Sigmoid colon (tissue), 7 donors: ENCODE results near the gene ITPRIPL2. TPM values are rescaled to one million over a fixed set of nuclear protein-coding genes. Genes with fewer than 3 reads are reported as not detected.
A peak's percentile ranks its signal among the peaks of the same experiment; 100 is the strongest.

Experiments
- DNase-seq: peaks from one replicate; pipeline ENCODE4 v3.0.0-alpha.2; 2019
- H3K27ac ChIP-seq, 4 donors: fragments of 200-600 bp; sonication (generic); one replicate each; pipeline ENCODE4 v1.5.1; 2016 to 2019; ENCODE audit warnings: mild to moderate bottlenecking in 1 of 4
- H3K27me3 ChIP-seq, 3 donors: fragments of 200-600 bp; sonication (generic); one replicate each; pipeline ENCODE4 v1.5.1; 2019; ENCODE audit warnings: mild to moderate bottlenecking in 1 of 3
- H3K36me3 ChIP-seq, 4 donors: fragments of 200-600 bp; sonication (generic); one replicate each; pipeline ENCODE4 v1.5.1; 2016 to 2019
- H3K4me1 ChIP-seq, 4 donors: fragments of 200-600 bp; sonication (generic); one replicate each; pipeline ENCODE4 v1.5.1; 2017 to 2019
- H3K4me3 ChIP-seq, 4 donors: fragments of 200-600 bp; sonication (generic); one replicate each; pipeline ENCODE4 v1.5.1; 2017 to 2019; ENCODE audit warnings: mild to moderate bottlenecking in 2 of 4, moderate library complexity in 1 of 4
- H3K9me3 ChIP-seq, 4 donors: fragments of 200-600 bp in 3 of 4; sonication (generic) in 3 of 4; one replicate each; pipeline versions ENCODE4 v1.5.1 to v1.6.1; 2013 to 2019
- CTCF ChIP-seq, 4 experiments: fragments of 450-650 bp in 3 of 4; fragments of 200-600 bp in 1 of 4; IDR thresholded peaks; one replicate each; pipeline ENCODE4 v1.5.1; 2016 to 2019; ENCODE audit warnings: antibody characterized with exemption in 4 of 4, mild to moderate bottlenecking in 3 of 4, moderate library complexity in 2 of 4
- EP300 ChIP-seq, 4 donors: sonication (generic); formaldehyde crosslinking; IDR thresholded peaks; one replicate each; pipeline ENCODE4 v1.6.1; 2017; ENCODE audit warnings: antibody characterized with exemption in 4 of 4
- POLR2A ChIP-seq, 2 donors: fragments of 450-650 bp; IDR thresholded peaks; one replicate each; pipeline ENCODE4 v1.6.1; 2016; ENCODE audit warnings: antibody characterized with exemption in 2 of 2, mild to moderate bottlenecking in 2 of 2, moderate library complexity in 2 of 2
- POLR2AphosphoS5 ChIP-seq, 4 donors: sonication (generic); formaldehyde crosslinking; IDR thresholded peaks; one replicate each; pipeline ENCODE4 v1.6.1; 2017; ENCODE audit warnings: antibody characterized with exemption in 4 of 4
- WGBS, 2 donors: extraction: QIAGEN DNeasy Blood & Tissue Kit; methylation state at CpG; one replicate each; pipeline ENCODE4 v1.1.7; 2013; 5-methylcytosine and 5-hydroxymethylcytosine counted together
- intact Hi-C: fragments of 100-400 bp; cut with DNase I; formaldehyde crosslinking; loops from one replicate; pipeline ENCODE4 v1.15.1; 2023
- polyA plus RNA-seq, 3 donors: library from polyadenylated mRNA; stranded (reverse); fragments of 200-250 nt; gene quantifications; one replicate each; pipeline ENCODE4 v1.2.3, GENCODE V29; 2013
- total RNA-seq, 4 donors: library from RNA; depleted of rRNA; stranded (reverse); fragments of >200 nt; gene quantifications; one replicate each; pipeline ENCODE4 v1.1.0, GENCODE V29; 2016
- donor health status: healthy with polysubstance abuse.
- donor health status: Bipolar disorder and iron deficiency.
- donor health status: healthy.

The ITPRIPL2 gene
- total and polyA plus RNA-seq, 7 donors: 5.5 to 61.6 (median 28.1) TPM

GRCh38 chr16:19167710-19168370 lies 54.1 kb downstream of the ITPRIPL2 start, which contains the start of gene SYT17:
TSS of gene SYT17 (plus strand) at chr16:19168240. CDS start at chr16:19168647, 407 bp downstream.
- no peak for TF ChIP-seq POLR2AphosphoS5 (IDR thresholded peaks at IDR 0.05)
- TF ChIP-seq CTCF (IDR thresholded peaks at IDR 0.05): peak in 2 of 4 experiments; percentile 31 to 43
- Histone ChIP-seq H3K27me3 (peaks cover 18 to 48% (median 29%) of the 10 kb centered on the region in 3 donors), H3K4me3 (peak within 1 kb of the TSS; percentile 26 to 53 (median 46)), H3K27ac (peak within 1 kb of the TSS in 1 of 4 donors; percentile 65), H3K36me3 (no peaks in the 10 kb centered on the region), H3K9me3 (no peaks in the 10 kb centered on the region), H3K4me1 (peaks cover 0 to 18% (median 17%) of the 10 kb centered on the region in 4 donors)
- DNase-seq: no peak
- intact Hi-C loops: loop anchor here (1.0 to 2.0 kb wide), 2 partner anchors 82 to 207 kb away; no protein-coding TSS in a partner anchor
- WGBS, 2 donors: 0 to 1% methylated on average over 63 of the region's 63 CpGs

- Histone ChIP-seq H3K4me1 (peaks cover 0 to 18% (median 17%) of the 10 kb centered on the region in 4 donors), H3K9me3 (no peaks in the 10 kb centered on the region), H3K36me3 (no peaks in the 10 kb centered on the region), H3K27me3 (peaks cover 18 to 49% (median 29%) of the 10 kb centered on the region in 3 donors), H3K27ac (peak overlapping the region in 1 of 4 donors; percentile 65), H3K4me3 (peak overlapping the region; percentile 26 to 53 (median 46))
- no peak for DNase-seq
- no peak for TF ChIP-seq EP300 (IDR thresholded peaks at IDR 0.05)
- no peak for TF ChIP-seq POLR2AphosphoS5 (IDR thresholded peaks at IDR 0.05)
- no peak for TF ChIP-seq CTCF (IDR thresholded peaks at IDR 0.05)
- no peak for TF ChIP-seq POLR2A (IDR thresholded peaks at IDR 0.05)
- WGBS, 2 donors: 1% methylated on average over 68 of the region's 68 CpGs
- intact Hi-C loops: loop anchor here (2.0 kb wide), 1 partner anchor 206 kb away; no protein-coding TSS in a partner anchor
Measured at GRCh38 chr16:19168371-19169081, 54.8 kb downstream of the ITPRIPL2 start.

GRCh38 chr16:19169082-19169639 lies 55.4 kb downstream of the ITPRIPL2 start:
- TF ChIP-seq CTCF (IDR thresholded peaks at IDR 0.05) (no peak), POLR2AphosphoS5 (IDR thresholded peaks at IDR 0.05) (no peak), EP300 (IDR thresholded peaks at IDR 0.05) (no peak), POLR2A (IDR thresholded peaks at IDR 0.05) (no peak)
- 20 to 26% methylated on average over 19 of the region's 19 CpGs for WGBS, 2 donors
- H3K36me3 ChIP-seq: no peaks in the 10 kb centered on the region
- intact Hi-C loops: loop anchor here (2.0 kb wide), 1 partner anchor 206 kb away; no protein-coding TSS in a partner anchor
- peaks cover 0 to 18% (median 17%) of the 10 kb centered on the region in 4 donors for H3K4me1 ChIP-seq
- DNase-seq: no peak
- peak overlapping the region in 2 of 4 donors; percentile 51 to 53 for H3K4me3 ChIP-seq
- H3K27ac ChIP-seq: peak overlapping the region in 1 of 4 donors; percentile 65
- H3K27me3 ChIP-seq: peaks cover 18 to 52% (median 29%) of the 10 kb centered on the region in 3 donors
- H3K9me3 ChIP-seq: no peaks in the 10 kb centered on the region

- no peak for DNase-seq
- TF ChIP-seq POLR2AphosphoS5 (IDR thresholded peaks at IDR 0.05) (no peak), CTCF (IDR thresholded peaks at IDR 0.05) (no peak), POLR2A (IDR thresholded peaks at IDR 0.05) (no peak), EP300 (IDR thresholded peaks at IDR 0.05) (no peak)
- 75% methylated on average over 7 of the region's 7 CpGs for WGBS, 2 donors
- intact Hi-C loops: no loop called here
- H3K36me3 ChIP-seq: no peaks in the 10 kb centered on the region
- H3K4me1 ChIP-seq: peaks cover 0 to 18% (median 17%) of the 10 kb centered on the region in 4 donors
- no peaks in the 10 kb centered on the region for H3K9me3 ChIP-seq
- no peak overlapping the region for H3K4me3 ChIP-seq
- peaks cover 18 to 58% (median 29%) of the 10 kb centered on the region in 3 donors for H3K27me3 ChIP-seq
- no peak overlapping the region for H3K27ac ChIP-seq
Measured at GRCh38 chr16:19170043-19170655, 56.4 kb downstream of the ITPRIPL2 start.
